GM04503 (cell line): Measurements from ENCODE around the gene RNF121.

Experiments
- DNase-seq: peaks from one replicate; pipeline ENCODE4 v3.0.0-alpha.2; 2012; ENCODE audit warnings: low read depth

RNF121 gene

DNA sequence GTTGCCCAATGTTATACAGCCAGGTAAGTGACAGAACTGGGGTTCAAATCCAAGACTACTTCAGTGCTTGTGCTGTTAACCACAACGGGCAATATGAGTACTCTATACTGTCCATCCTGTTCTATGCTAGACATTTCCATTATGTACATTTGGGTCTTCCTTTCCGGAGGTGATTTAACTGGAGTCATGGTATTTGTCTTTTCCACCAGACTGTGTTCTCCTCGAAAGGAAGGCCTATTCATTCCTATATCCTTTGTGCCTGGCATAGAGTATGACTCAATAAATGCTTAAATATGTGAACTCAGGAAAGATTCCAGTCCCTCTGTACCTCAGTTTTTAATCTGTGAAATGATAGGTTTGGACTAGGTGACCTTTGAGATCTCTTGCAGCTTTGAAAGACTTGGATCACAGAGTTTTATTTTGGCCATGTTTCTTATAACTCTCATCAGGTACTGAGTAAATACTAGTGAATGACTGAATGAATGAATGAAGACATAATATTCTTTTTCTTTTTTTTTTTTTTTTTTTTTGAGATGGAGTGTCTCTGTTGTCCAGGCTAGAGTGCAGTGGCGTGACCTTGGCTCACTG lies 6.6 kb downstream of the RNF121 start:
- no peak for DNase-seq

GRCh38 chr11:71936825-71937224 lies 8.0 kb downstream of the RNF121 start:
- no peak for DNase-seq

- no peak for DNase-seq
These were observed 9.0 kb downstream of the RNF121 start for GRCh38 chr11:71937826-71938225.

DNA sequence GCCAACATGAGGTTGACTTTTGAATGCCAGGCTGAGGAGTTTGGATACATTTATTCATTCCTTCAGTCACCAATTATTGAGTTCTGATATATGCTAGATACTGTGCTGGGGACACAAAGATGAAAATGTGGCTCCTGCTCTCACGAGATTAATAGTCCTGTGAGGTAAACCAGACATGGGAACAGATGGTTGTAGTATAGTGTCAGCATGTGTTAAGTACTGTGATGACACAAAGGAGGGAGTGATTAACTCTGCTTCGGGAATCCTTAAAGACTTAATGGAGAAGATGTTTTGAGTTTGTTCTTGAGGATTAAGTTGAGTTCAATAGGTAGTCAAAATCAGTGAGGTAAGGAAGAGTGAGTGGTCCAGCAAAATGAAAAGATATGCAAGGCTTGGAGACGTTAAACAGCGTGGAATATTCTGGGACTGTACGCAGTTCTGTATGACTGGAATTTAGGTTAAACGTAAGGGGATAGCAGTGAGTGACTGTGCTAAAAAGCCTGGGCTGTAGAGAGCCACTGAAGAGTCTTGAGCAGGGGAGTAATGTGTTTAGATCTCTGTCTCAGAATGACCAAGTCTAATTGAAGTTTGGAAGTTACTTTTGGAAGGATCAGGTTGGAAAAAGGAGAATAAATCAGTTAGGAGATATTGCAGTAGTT lies 11.8 kb downstream of the RNF121 start:
- no peak for DNase-seq

DNA sequence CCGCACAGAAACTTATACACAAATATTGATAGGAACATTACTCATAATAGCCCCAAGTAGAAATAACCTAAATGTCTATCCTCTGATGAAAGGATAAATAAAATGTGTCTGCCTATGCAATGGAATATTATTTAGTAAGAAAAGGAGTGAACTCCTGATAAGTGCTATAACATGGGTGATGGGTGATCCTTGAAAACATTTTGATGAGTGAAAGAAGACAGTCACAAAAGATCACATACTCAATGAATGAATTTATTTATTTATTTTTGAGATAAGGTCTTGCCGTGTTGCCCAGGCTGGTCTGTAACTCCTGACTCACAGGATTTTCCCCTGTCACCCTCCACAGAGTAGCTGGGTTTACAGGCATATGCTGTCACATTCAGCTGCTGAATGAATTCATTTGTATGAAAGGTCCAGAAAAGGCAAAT lies 17.3 kb downstream of the RNF121 start:
- DNase-seq, result no peak

GRCh38 chr11:71947498-71947897 lies 18.7 kb downstream of the RNF121 start:
- DNase-seq, result no peak

GRCh38 chr11:71948314-71949027 lies 19.6 kb downstream of the RNF121 start:
- DNase-seq, result no peak

GRCh38 chr11:71949034-71949433 lies 20.2 kb downstream of the RNF121 start:
- no peak for DNase-seq

- DNase-seq, result no peak
These were observed 23.0 kb downstream of the RNF121 start for GRCh38 chr11:71951741-71952310.

GRCh38 chr11:71955898-71956456 lies 27.1 kb downstream of the RNF121 start:
- no peak for DNase-seq

GRCh38 chr11:71962428-71963038 lies 33.7 kb downstream of the RNF121 start:
- DNase-seq, result peak; percentile 12

DNA sequence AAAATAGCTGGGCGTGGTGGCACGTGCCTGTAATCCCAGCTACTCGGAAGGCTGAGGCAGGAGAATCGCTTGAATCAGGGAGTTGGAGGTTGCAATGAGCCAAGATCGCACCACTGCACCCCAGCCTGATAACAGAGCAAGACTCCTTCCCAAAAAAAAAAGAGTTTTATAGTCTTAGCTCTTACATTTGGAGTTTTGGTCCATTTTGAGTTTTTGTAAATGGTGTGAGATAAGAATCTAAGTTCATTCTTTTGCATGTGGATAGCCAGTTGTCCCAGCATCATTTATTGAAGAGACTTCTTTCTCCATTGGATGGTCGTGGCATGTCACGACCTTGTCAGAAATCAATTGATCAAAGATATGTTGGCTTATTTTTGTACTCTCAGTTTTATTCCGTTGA lies 34.6 kb downstream of the RNF121 start:
- DNase-seq, result no peak

GRCh38 chr11:71964641-71965040 lies 35.8 kb downstream of the RNF121 start:
- DNase-seq, result no peak

GRCh38 chr11:71971680-71972079 lies 42.8 kb downstream of the RNF121 start:
- DNase-seq, result no peak

GRCh38 chr11:71976551-71976950 lies 47.7 kb downstream of the RNF121 start:
- no peak for DNase-seq

DNA sequence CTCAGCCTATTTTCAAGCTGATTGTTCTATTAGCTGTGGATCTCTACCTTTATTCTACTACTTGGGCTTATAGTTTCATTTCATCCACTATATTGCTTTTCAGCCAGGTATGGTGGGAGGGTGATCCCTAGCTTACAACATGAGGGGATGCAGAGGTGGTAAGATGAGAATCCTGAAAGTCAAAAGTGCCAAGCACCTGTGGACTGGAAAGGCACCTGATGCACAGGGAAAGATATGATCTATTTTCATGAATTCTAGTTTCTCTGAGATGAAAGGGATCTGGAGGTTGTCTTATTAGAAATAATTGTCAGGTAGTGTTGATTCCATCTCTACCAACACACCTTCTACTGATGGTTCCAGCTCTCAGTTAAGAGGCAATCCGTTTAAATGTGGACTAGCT lies 48.2 kb downstream of the RNF121 start:
- no peak for DNase-seq

- DNase-seq, result no peak
These were observed 49.0 kb downstream of the RNF121 start for GRCh38 chr11:71977743-71978418.

DNA sequence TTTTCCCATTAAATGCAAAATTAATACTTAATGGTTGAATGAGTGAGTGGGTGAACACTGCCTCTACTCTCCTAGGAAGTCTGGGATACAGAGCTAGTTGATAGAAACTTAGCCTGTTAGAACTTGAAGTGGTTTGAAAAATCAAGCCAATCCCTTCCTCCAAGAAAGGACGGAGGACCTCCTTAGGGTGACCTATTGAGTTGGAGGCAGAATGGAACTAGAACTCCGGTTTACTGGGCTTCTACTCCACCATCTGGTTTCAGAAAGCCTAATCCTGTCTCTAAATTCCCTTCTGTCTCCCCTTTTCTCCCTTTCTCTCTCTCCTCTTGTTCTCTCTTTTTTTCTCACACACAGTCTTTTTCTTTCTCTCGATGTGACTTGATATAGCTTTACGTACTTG lies 50.2 kb downstream of the RNF121 start:
- no peak for DNase-seq

DNA sequence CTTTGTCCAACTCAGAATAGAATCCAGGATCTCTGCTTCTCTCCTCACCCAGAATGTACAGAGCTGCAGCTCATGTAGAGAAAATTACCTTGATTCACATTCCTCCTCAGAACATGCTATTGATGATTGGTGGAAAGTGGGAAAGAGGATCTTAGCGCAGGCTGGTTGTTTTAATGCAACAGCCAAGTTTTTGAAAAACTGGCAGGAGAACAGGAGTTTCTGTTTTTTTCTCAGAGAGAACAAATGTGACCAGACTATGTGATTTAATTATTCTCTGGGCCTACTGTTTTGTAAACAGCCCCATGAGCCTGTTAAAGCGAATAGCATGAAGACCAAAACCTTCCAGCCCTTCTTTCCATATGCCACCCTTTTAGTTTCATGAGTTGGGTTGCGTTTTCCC lies 50.8 kb downstream of the RNF121 start:
- no peak for DNase-seq

GRCh38 chr11:71986131-71986530 lies 57.3 kb downstream of the RNF121 start:
- DNase-seq, result no peak

- no peak for DNase-seq
These were observed 58.7 kb downstream of the RNF121 start for GRCh38 chr11:71987521-71987920.

DNA sequence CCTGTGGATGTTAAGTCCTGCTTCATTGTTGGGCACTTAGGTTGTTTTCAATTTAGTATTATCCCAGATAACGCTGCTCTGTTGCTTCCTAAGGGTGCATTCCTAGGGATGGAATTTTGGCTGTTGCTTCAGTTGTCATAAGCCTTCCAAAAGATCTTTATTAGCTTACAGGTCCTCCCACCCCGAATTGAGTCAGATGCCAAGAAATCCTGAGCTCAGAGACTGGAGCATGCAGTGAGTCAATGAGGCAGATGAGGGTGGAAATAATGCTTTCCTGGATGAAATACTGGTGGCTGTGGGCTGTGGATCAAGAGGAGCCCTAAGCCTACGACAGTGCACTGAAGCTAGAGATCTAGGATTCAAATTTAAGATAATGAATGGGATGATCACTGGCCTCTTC lies 59.2 kb downstream of the RNF121 start:
- peak; percentile 78 for DNase-seq
